D721Med (cell line): ENCODE measurements around the gene MDFIC2.
"Not testable (repeated sequence)": the region's sequence is repeated elsewhere in the genome, so short reads cannot be mapped to it uniquely, and the experiment has no call there.

ENCODE experiments used
- DNase-seq: peaks from one replicate; pipeline ENCODE4 v3.0.0; 2011; ENCODE audit warnings: low spot score; ENCODE audit not compliant: insufficient read length
- FAIRE-seq: peaks from 2 replicates; lab custom pipeline; 2011; peaks lifted over from hg19 to GRCh38; lab: Jason Lieb, UNC
- TF ChIP-seq, protein P1 (sequence below): IDR thresholded peaks from 2 replicates; pipeline ENCODE4 v1.5.1; 2012; ENCODE audit warnings: mild to moderate bottlenecking, control low read depth; ENCODE audit not compliant: insufficient read depth; ENCODE audit errors: missing control alignments

The MDFIC2 gene

DNA sequence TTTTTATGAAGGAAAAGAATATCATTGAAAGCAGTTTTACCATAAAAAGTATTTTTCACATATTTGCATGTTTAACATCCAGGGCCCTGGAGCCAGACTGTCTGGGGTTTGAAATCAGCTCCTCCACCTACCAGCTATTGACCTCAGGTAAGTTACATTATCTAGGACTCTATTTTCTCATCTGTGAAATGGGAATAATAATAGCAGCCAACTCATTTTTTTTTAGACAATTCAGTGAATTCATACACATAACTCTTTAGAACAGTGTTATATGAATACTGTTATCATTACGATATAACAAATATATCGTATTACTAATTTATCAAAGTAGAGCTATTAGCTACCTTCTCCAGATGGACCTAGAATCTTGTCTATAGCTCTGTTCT is 21.3 kb downstream of the MDFIC2 start:
- TF ChIP-seq, protein P1, sequence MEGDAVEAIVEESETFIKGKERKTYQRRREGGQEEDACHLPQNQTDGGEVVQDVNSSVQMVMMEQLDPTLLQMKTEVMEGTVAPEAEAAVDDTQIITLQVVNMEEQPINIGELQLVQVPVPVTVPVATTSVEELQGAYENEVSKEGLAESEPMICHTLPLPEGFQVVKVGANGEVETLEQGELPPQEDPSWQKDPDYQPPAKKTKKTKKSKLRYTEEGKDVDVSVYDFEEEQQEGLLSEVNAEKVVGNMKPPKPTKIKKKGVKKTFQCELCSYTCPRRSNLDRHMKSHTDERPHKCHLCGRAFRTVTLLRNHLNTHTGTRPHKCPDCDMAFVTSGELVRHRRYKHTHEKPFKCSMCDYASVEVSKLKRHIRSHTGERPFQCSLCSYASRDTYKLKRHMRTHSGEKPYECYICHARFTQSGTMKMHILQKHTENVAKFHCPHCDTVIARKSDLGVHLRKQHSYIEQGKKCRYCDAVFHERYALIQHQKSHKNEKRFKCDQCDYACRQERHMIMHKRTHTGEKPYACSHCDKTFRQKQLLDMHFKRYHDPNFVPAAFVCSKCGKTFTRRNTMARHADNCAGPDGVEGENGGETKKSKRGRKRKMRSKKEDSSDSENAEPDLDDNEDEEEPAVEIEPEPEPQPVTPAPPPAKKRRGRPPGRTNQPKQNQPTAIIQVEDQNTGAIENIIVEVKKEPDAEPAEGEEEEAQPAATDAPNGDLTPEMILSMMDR = no peak
- DNase-seq = no peak
- FAIRE-seq = no peak

DNA sequence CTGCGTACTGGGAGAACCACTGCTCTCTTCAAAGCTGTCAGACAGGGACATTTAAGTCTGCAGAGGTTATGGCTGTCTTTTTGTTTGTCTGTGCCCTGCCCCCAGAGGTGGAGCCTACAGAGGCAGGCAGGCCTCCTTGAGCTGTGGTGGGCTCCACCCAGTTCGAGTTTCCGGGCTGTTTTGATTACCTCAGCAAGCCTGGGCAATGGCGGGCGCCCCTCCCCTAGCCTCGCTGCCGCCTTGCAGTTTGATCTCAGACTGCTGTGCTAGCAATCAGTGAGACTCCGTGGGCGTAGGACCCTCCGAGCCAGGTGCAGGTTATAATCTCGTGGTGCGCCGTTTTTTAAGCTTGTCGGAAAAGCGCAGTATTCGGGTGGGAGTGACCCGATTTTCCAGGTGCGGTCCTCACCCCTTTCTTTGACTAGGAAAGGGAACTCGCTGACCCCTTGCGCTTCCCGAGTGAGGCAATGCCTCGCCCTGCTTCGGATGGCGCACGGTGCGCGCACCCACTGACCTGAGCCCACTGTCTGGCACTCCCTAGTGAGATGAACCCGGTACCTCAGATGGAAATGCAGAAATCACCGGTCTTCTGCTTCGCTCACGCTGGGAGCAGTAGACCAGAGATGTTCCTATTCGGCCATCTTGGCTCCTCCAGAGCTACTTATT is 21.9 kb downstream of the MDFIC2 start:
- FAIRE-seq, DNase-seq: not testable (repeated sequence)

- FAIRE-seq (no peak), DNase-seq (no peak)
- TF ChIP-seq, protein P1 = no peak
Measured at GRCh38 chr3:70281663-70282062, 30.8 kb downstream of the MDFIC2 start.

DNA sequence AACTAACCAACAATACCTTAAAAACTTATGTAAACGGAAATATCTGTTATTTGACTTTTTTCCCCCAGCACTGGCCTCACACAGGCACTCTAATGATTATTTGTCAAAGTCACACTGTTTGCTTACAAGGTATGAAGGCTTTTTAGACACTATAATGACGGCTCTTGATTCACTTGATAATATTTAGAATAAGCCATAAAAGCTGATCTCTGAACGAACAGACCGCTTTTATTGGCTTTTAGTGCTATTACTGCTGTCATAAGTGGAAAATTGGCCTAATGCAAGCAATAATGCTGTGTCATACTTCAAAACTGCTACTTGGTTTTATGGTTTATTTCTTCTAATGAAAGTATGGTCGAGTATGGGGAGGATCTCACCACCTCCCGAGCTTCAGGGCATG is 35.1 kb downstream of the MDFIC2 start:
- DNase-seq (no peak), FAIRE-seq (no peak)
- TF ChIP-seq, protein P1 = no peak

DNA sequence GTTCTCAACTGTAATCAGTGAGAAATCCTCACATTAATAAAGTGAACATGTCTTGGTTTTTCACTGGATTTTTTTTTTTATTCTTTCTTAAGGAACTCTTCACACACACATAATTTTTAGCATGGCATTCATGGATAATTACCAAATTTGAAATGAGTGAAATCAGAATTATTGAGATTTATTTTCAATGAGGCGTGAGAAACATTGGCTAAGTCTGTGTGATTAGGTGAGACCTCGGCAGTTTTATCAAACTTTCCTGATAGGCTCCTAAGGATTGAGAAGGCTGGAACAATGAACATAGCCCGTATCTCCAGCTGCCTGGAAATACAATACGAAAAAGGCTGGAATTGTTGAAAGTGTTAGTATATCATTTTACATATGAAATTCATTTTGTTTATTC is 35.5 kb downstream of the MDFIC2 start:
- DNase-seq = no peak
- TF ChIP-seq, protein P1 = no peak
- FAIRE-seq = no peak

- no peak for FAIRE-seq
- DNase-seq = no peak
- TF ChIP-seq, protein P1 = no peak
Measured at GRCh38 chr3:70273492-70273891, 38.9 kb downstream of the MDFIC2 start.

DNA sequence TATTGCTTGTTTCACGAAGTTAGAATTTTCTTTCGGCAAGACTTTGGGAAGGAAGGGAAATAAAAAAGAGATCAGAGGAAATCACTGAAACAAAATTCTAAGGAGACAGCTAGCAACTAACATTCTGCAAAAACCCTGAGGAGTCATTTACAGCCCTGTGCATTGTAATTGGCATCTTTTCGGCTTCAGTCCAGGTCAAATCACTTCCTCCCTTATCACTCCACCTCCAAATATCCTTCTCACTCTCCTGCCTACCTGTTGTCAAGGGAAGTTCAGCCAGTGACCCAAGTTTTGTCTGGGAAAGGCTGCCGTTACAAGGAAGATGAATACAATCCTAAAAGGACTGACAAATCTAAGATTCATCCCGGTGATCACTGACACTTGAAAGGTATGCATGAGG is 39.6 kb downstream of the MDFIC2 start:
- DNase-seq = no peak
- no peak for FAIRE-seq
- TF ChIP-seq, protein P1 = no peak
